Measurements from ENCODE around the gene TJAP1.
"Not testable (repeated sequence)": the region's sequence is repeated elsewhere in the genome, so short reads cannot be mapped to it uniquely, and the experiment has no call there.

The TJAP1 gene

GRCh38 chr6:43539409-43539808, 62.0 kb downstream of the TJAP1 start:
- not testable (repeated sequence) for DNase-seq

GRCh38 chr6:43540507-43540906, 63.1 kb downstream of the TJAP1 start:
- DNase-seq, result no peak

GRCh38 chr6:43541774-43542471, 64.6 kb downstream of the TJAP1 start:
- no peak for DNase-seq

GRCh38 chr6:43544461-43544860, 67.1 kb downstream of the TJAP1 start:
- DNase-seq, result no peak

- DNase-seq, result no peak
Observed at GRCh38 chr6:43547222-43547621, 69.9 kb downstream of the TJAP1 start.

Data from NCI-H526 (cell line).